Activated CD4-positive, CD25-positive, alpha-beta regulatory T cell treated with anti-CD3 and anti-CD28 coated beads, Interleukin-2, amount 50 U/mL, for 16 hours (primary cell): Measurements from ENCODE around the gene ZFC3H1.
"Not testable (repeated sequence)": the region's sequence is repeated elsewhere in the genome, so short reads cannot be mapped to it uniquely, and the experiment has no call there.

Source experiments
- DNase-seq: peaks from one replicate; pipeline ENCODE4 v3.0.0-alpha.2; 2020; ENCODE audit warnings: low read depth, low spot score

The ZFC3H1 gene, protein sequence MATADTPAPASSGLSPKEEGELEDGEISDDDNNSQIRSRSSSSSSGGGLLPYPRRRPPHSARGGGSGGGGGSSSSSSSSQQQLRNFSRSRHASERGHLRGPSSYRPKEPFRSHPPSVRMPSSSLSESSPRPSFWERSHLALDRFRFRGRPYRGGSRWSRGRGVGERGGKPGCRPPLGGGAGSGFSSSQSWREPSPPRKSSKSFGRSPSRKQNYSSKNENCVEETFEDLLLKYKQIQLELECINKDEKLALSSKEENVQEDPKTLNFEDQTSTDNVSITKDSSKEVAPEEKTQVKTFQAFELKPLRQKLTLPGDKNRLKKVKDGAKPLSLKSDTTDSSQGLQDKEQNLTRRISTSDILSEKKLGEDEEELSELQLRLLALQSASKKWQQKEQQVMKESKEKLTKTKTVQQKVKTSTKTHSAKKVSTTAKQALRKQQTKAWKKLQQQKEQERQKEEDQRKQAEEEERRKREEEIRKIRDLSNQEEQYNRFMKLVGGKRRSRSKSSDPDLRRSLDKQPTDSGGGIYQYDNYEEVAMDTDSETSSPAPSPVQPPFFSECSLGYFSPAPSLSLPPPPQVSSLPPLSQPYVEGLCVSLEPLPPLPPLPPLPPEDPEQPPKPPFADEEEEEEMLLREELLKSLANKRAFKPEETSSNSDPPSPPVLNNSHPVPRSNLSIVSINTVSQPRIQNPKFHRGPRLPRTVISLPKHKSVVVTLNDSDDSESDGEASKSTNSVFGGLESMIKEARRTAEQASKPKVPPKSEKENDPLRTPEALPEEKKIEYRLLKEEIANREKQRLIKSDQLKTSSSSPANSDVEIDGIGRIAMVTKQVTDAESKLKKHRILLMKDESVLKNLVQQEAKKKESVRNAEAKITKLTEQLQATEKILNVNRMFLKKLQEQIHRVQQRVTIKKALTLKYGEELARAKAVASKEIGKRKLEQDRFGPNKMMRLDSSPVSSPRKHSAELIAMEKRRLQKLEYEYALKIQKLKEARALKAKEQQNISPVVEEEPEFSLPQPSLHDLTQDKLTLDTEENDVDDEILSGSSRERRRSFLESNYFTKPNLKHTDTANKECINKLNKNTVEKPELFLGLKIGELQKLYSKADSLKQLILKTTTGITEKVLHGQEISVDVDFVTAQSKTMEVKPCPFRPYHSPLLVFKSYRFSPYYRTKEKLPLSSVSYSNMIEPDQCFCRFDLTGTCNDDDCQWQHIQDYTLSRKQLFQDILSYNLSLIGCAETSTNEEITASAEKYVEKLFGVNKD (N-terminal part only)

DNA sequence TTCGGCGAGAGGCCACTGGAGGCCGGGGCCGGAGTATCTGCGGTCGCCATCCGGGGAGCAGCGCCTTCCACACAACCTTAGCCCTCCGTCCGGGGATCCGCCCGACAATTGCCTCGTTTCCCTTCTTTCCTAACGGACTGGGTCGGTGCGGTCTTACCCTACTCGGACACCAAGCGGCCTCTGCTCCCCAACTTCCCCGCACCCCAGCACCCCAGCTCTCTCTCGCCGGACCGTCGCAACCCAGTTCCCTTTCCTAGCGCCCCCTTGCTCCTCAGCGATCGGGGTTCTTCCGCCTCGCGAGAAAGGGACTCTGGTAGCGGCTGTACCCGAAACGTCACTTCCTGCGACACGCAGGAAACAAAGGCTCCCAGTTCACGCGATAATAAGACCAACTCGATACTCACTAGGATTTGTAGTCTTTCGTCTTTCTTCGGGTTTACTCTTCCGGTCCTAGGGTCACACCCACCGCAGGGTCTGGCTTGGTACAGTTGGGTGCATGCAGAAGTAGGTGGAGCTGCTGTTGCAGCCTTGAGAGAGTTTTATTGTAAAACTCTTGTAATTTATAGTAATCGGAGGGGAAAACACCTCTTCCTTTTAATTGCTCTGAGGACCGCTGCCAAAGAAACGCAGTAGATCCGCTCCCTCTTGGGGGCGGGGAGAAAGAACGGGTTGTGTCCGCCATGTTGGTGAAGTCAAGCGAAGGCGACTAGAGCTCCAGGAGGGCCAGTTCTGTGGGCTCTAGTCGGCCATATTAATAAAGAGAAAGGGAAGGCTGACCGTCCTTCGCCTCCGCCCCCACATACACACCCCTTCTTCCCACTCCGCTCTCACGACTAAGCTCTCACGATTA lies at the start of gene ZFC3H1, which contains the start of gene THAP2:
TSS of gene ZFC3H1 (minus strand) at position 288 of the 850 bp plus-strand sequence. CDS start at position 50, 238 bp downstream.
TSS of gene THAP2 (plus strand) at position 741 of the 850 bp plus-strand sequence. CDS start 209 bp downstream, outside the sequence.
- peak; percentile 89 for DNase-seq

DNA sequence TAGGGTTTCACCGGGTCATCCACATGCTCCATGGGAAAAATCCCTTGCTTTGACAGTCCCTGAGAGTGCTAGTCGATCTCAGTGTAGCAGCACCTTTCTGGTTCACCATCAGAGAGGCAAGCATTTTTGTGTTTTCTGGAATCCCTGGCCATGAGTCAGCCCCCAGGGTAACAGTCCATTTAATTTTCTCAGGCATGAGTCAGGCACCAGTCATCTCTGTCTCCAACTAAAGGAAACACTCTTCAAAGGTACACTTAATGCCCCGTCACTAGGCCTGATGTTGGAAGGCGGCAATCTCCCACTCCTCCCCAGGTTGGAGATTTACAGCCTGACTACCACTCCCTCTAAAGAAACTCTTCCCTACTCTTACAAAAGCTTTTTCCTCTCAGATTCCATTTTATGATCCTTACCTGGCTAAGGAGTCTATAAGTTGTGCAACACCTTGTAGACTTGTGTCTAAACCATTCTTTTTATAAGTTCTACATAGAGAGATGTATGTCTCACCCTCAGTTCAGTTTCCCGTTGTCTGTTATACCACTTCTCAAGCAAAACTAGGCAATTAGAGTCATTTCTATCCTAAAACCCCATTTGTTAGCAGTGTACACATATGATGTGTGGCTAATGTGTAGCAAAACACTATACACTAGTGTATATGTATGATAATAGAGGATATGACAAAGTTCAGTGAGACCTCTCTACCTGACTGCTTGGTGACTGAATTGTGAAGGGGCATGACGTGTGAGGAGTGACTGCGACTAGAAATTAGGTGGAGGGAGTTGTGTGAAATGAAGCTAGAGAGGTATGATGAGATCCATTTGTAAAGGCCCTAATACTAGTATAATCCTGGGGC lies 46.9 kb upstream of the ZFC3H1 start:
- DNase-seq = no peak

DNA sequence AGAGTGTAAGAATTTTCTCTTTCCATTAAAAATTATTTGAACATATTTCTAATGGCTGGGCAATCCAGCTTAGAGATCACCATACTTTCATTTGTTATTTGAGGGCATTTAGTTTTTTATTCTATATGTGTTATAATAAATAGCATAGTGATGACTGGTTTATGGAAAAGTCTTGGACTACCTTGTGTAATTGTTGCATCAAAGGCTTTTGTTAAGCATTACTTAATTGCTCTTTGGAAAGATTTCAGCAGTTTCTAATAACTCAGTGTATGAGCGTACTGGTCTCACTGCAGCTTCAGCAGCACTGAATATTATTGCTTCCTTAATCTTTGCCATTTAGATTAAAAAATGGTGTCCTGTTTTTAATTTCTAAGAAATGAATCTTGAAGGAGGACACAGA lies 45.0 kb upstream of the ZFC3H1 start:
- DNase-seq = no peak

GRCh38 chr12:71704920-71705319 lies 41.3 kb upstream of the ZFC3H1 start:
- DNase-seq = no peak

DNA sequence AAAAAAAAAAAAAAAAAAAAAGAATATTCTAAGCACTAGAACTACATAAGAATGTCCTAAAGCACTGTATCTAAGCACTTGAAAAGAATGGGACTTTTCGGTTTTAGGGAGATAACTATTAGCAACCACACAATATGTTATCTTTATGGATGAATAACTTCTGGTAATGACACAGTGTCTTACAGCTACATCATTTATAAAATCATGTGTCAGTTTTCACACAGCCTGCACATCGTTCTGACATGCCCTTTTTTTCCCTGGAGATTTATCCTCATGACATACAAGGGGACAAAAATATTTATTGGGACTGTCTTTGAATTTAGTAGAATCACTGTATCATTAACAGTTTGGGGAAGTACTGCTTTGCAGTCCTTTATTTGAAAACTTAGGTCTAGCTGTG lies 39.6 kb upstream of the ZFC3H1 start:
- no peak for DNase-seq

- DNase-seq = no peak
These were observed 38.9 kb upstream of the ZFC3H1 start for GRCh38 chr12:71702590-71702989.

DNA sequence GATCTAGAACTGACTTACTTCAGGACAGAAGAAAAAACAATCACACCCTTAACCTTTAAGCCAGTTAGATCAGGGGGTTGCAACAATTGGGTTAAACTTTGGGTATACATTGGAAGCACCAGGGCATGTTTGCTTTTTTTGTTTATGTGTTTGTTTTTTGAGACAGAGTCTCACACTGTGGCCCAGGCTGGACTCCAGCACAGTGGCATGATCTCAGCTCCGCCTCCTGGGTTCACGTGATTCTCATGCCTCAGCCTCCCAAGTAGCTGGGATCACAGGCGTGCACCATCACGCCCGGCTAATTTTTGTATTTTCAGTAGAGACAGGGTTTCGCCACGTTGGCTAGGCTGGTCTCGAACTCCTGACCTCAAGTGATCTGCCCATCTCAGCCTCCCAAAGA lies 38.5 kb upstream of the ZFC3H1 start:
- DNase-seq = not testable (repeated sequence)

DNA sequence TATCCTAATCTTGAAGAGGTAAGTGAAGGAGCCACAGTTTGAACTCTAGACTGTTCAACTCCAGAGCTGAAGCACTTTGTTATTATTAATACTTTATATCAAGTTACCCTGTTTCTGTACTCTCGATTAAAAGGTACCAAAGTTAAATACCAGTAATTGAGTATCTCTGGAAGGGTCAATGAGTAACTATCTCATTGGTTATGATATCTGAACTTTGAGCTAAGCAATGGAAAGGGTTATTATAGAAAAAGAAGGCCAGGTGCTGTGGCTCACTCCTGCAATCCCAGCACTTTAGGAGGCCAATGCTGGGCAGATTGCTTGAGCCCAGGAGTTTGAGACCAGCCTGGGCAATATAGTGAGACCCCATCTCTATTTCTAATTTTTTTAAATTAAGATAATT lies 32.1 kb upstream of the ZFC3H1 start:
- DNase-seq = no peak

DNA sequence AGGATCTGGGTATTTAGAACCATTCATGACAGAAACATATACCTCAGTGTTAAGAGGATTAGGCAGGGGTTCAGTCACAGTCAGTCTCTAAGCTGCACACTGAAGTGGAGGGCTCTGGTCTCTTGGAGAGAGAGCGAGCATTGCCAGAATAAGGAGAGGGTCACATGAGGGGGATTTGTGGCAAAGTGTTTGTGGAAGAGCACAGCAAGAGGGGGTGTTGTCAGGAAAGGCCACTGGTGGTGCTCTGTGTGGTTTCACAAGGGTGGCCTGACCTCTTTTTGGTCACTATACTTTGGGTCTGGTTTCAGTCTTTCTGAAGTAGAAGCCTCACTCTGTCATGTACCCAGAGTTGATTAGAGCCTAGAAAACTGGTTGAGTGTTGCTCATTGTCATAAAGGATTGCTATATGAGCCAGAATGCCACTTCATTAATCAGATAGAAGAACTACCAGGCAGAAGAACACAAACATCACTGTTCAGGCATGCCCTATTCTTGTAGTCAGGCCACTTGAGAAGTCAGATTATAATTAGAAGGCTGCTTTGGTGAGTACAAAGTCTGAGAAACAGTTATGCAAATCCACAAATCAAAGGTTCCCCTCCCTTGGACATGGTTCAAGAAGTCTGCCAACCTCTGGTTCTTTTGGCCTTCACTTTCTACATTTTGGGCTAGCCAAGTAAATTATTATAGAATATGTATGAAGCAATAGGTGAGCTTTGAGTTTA lies 30.6 kb upstream of the ZFC3H1 start:
- DNase-seq = no peak

GRCh38 chr12:71693651-71694050 lies 30.0 kb upstream of the ZFC3H1 start:
- DNase-seq = not testable (repeated sequence)

- DNase-seq = no peak
These were observed 29.5 kb upstream of the ZFC3H1 start for GRCh38 chr12:71693126-71693525.

GRCh38 chr12:71691504-71692129 lies 28.0 kb upstream of the ZFC3H1 start:
- no peak for DNase-seq

DNA sequence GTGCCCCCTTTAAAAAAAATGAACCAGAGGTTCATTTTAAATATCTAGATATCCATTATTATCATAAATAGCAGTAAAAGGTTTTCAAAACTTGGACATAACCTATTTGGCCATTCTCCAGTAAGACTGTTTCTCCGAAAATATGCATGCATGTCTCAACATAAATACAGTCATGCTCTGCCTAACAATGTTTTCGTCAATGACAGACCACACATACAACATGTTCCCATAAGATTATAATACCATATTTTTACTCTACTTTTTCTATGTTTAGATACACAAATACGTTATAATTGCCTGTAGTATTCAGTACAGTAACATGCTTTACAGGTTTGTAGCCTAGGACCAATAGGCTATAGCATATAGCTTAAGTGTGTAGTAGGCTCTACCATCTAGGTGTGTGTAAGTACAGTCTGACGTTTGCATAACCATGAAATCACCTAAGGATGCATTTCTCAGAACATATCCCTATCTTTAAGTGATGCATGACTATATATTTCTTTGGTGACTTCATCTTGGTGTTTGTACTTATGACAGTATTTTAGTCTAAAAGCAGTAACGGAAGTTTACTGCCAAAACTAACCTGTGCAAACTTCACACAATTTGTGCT lies 25.4 kb upstream of the ZFC3H1 start:
- no peak for DNase-seq

GRCh38 chr12:71687172-71687571 lies 23.5 kb upstream of the ZFC3H1 start:
- not testable (repeated sequence) for DNase-seq

DNA sequence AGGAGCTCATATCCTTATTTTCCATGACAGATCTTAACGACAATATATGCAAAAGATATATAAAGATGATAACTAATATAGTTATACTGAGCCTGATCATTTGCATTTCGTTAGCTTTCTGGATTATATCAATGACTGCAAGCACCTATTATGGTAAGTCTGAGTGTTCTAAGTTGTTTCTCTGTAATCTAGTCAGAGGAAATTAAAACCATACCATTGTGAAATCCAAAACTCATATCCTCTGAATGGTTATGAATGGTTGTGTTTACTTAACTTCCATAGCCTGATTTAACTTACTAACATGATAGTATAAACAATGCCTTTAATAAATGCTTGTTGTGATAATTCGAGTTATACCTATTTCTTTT lies 23.0 kb upstream of the ZFC3H1 start:
- DNase-seq = no peak

DNA sequence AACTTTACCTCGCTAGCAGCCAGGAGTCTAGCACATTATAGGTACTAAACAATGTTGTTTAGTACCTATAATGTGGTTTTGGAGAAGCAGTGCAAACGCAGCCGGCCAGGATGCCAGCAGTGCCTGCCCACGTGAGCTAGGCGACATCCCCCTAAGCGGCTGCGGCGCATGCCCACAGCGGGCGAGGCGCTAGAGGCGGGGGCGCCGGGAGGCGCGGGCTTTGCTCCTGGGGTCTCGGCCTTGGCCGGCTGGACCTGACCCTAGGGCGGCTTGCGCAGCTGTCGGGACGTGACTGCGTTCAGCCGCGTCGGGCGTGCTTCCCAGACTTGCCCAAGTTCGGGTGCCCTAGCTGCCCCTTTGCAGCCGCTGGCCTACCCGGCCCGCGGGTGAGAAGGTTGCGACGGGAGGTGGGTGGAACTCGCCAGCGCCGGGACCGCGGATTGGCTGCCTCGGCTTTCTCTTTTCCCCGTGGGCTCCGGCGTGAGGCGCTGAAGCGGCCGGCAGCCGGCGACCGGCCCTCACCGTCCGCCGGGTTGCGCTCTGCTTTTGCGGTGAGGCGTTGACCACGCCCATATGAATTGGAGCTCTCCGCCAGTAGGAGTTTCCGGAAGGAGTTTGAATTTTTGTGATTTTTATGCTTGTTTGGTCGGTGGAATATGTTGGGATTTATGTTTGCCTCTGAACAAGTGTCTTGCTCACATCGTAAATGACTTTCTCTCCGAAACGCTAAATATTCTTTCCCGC lies 22.4 kb upstream of the ZFC3H1 start, which contains the start of gene TMEM19:
TSS of gene TMEM19 (plus strand) at position 169 of the 744 bp plus-strand sequence. CDS start 599 bp downstream, outside the sequence.
- peak; percentile 66 for DNase-seq

- no peak for DNase-seq
These were observed 21.8 kb upstream of the ZFC3H1 start for GRCh38 chr12:71685312-71685906.
